ENCODE results near the gene ST8SIA4.

GRCh38 chr5:100772548-100772947 lies 130.5 kb downstream of the ST8SIA4 start:
- TF ChIP-seq, protein P1, sequence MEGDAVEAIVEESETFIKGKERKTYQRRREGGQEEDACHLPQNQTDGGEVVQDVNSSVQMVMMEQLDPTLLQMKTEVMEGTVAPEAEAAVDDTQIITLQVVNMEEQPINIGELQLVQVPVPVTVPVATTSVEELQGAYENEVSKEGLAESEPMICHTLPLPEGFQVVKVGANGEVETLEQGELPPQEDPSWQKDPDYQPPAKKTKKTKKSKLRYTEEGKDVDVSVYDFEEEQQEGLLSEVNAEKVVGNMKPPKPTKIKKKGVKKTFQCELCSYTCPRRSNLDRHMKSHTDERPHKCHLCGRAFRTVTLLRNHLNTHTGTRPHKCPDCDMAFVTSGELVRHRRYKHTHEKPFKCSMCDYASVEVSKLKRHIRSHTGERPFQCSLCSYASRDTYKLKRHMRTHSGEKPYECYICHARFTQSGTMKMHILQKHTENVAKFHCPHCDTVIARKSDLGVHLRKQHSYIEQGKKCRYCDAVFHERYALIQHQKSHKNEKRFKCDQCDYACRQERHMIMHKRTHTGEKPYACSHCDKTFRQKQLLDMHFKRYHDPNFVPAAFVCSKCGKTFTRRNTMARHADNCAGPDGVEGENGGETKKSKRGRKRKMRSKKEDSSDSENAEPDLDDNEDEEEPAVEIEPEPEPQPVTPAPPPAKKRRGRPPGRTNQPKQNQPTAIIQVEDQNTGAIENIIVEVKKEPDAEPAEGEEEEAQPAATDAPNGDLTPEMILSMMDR (IDR thresholded peaks at IDR 0.05): no peak
- no peak for TF ChIP-seq POLR2A (IDR thresholded peaks at IDR 0.05)

Data from esophagus squamous epithelium (tissue), 4 donors.